BJ (cell line): ENCODE data around the gene GABBR2. TPM values are rescaled to one million over a fixed set of nuclear protein-coding genes. Genes with fewer than 3 reads are reported as not detected.

ENCODE experiments used
- CTCF ChIA-PET: fragments of 350-600 bp; formaldehyde crosslinking; extraction: SDS; loops from one replicate; lab custom pipeline; 2021; ENCODE audit warnings: antibody characterized with exemption, inconsistent platforms; lab: Yijun Ruan, JAX
- POLR2A ChIA-PET: fragments of 300-600 bp; sonication (Branson Sonifier 250); formaldehyde crosslinking; extraction: SDS; loops from one replicate; lab custom pipeline; 2021; ENCODE audit warnings: antibody characterized with exemption; lab: Charles Lee
- DNase-seq: peaks from one replicate; pipeline ENCODE4 v3.0.0-alpha.2; 2011; ENCODE audit warnings: low read depth
- H3K27me3 ChIP-seq: 2 replicates; pipeline ENCODE4 v1.6.0; 2011; ENCODE audit warnings: low read length; ENCODE audit not compliant: control insufficient read depth, insufficient read depth
- H3K36me3 ChIP-seq: 2 replicates; pipeline ENCODE4 v1.5.1; 2011; ENCODE audit warnings: low read length; ENCODE audit not compliant: control insufficient read depth, insufficient read depth
- H3K4me3 ChIP-seq: 2 replicates; pipeline ENCODE4 v1.5.1; 2011; ENCODE audit warnings: low read depth, mild to moderate bottlenecking, control low read depth, low read length
- polyA plus RNA-seq: library from polyadenylated mRNA; depleted of rRNA; stranded (reverse); fragments of >200 nt; gene quantifications from 2 replicates; pipeline ENCODE4 v1.2.3, GENCODE V29; 2011
- TF ChIP-seq, protein P1 (sequence below): IDR thresholded peaks from 2 replicates; pipeline ENCODE4 v1.5.1; 2011; ENCODE audit warnings: low read depth, mild to moderate bottlenecking, control low read depth, inconsistent platforms, low read length, moderate library complexity; ENCODE audit not compliant: insufficient read depth

GABBR2 gene
- polyA plus RNA-seq, 1 experiment, result 1.6 TPM

DNA sequence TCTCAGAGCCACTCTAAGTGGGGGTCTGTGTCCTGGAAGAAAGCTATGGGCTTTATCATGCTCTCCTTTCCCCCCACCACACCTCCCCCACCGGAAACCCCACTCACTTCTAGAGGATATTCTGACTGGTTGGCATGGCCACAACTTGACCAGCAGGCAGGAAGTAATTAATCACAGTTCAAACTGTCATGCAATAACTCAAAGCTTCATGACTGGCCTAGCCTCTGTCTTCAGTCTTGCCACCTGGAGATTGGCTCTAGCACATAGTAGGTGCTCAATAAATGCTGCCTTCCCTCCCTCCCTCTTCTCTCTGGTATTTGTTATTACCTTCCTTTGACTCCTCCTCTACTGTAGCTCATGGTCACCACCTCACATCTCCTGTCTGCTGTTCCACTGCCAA is 124.7 kb downstream of the GABBR2 start:
- Histone ChIP-seq H3K36me3 (no peaks in the 10 kb centered on the region), H3K27me3 (peaks cover 3% of the 10 kb centered on the region; the same call in 1 of the 2 replicates), H3K4me3 (no peak overlapping the region)
- ChIA-PET POLR2A (no interaction called here), CTCF (interaction anchor here (1.1 to 1.4 kb wide), 3 partner anchors 10 to 14 kb away, joined by 3 to 6 read pairs (median 4); no protein-coding TSS in a partner anchor)
- TF ChIP-seq, protein P1, sequence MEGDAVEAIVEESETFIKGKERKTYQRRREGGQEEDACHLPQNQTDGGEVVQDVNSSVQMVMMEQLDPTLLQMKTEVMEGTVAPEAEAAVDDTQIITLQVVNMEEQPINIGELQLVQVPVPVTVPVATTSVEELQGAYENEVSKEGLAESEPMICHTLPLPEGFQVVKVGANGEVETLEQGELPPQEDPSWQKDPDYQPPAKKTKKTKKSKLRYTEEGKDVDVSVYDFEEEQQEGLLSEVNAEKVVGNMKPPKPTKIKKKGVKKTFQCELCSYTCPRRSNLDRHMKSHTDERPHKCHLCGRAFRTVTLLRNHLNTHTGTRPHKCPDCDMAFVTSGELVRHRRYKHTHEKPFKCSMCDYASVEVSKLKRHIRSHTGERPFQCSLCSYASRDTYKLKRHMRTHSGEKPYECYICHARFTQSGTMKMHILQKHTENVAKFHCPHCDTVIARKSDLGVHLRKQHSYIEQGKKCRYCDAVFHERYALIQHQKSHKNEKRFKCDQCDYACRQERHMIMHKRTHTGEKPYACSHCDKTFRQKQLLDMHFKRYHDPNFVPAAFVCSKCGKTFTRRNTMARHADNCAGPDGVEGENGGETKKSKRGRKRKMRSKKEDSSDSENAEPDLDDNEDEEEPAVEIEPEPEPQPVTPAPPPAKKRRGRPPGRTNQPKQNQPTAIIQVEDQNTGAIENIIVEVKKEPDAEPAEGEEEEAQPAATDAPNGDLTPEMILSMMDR, result no peak
- DNase-seq, result no peak

DNA sequence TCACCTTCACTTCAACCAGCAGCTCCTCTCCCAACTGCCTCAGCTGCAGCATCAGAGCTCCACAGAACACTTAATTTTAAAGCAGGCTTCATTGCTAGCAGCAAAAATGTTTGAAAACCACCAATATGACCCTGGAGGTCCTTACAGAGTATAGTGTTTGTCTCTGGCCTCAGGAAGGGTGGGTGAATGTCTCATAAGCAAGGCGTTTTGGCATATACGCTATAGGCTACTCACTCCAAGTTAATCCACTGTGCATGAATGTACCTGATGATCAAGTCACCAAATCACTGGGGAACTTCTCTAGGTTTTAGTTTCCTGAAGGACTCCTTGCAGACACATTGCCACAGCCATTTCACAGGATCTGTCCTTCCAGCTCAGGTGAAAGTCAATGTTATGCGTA is 125.3 kb downstream of the GABBR2 start:
- POLR2A ChIA-PET, result no interaction called here
- TF ChIP-seq, protein P1, result no peak
- no peak for DNase-seq
- Histone ChIP-seq H3K36me3 (no peaks in the 10 kb centered on the region), H3K27me3 (peaks cover 3% of the 10 kb centered on the region; the same call in 1 of the 2 replicates), H3K4me3 (no peak overlapping the region)
- CTCF ChIA-PET, result interaction anchor here (1.3 to 1.4 kb wide), 2 partner anchors 9 to 10 kb away, joined by 3 to 4 read pairs; no protein-coding TSS in a partner anchor

DNA sequence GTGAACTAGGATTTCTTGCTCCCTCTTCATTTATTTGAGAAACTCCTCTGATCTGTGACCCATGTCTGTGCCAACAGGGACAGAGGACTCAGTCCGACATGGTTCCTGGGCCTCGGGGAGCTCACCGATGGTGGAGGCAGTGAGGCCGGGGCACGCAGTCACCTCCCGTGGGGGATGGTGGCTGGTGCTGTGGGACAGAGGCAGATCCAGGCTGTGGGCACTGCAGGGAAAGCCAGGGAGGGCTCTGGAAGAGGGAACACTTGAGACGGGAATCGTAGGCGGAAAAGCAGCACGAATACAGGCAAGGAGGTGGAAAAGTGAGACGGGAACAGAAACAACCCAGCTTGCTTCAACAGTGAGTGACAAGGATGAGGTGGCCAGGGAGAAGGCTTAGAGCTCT is 127.8 kb downstream of the GABBR2 start:
- 0 out of 2 replicates have a peak, but pooled peaks cover 3% of the 10 kb centered on the region for H3K27me3 ChIP-seq
- H3K36me3 ChIP-seq, result no peaks in the 10 kb centered on the region
- POLR2A ChIA-PET, result no interaction called here
- no peak for DNase-seq
- no peak overlapping the region for H3K4me3 ChIP-seq
- CTCF ChIA-PET, result no interaction called here
- TF ChIP-seq, protein P1, result no peak

DNA sequence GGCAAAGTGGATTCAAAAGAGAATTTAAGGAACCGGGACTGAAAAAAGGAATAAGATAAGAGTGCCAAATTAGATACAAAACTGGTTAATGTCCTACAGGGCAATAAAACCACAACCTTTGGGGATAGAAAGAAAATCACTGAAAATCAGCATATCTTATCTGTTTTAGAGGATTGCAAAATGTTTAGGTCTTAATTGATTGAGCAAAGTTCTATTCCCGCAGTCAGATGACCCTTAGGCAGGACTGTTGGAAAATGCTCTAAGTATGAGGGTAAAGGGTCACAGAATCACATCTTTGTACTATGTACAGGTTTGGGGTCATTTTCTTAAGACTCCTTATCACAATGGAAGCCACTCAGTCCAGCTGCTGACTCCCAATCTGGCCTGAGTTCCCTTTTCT is 129.0 kb downstream of the GABBR2 start:
- Histone ChIP-seq H3K36me3 (no peaks in the 10 kb centered on the region), H3K4me3 (no peak overlapping the region), H3K27me3 (0 out of 2 replicates have a peak, but pooled peaks cover 3% of the 10 kb centered on the region)
- ChIA-PET CTCF (no interaction called here), POLR2A (no interaction called here)
- no peak for DNase-seq
- TF ChIP-seq, protein P1, result no peak

DNA sequence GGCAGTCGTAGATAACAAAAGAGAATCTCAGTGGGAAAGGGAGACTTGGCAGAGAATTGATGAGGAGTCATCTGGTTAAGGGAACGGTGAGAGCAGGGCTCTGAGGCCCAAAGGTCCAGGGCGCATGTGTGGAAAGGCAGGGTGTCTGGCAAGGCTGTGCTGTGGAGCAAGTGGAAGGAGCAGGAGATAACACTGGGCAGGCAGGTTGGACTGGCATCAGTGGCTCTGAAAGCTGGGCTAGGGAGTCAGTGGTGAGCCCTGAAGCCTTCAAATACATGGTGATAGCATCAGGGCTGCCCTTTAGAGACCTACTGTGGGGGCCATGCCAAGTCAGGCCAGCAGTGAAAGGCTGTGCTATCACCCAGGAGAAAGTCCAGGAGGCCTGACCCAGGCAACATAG is 131.3 kb downstream of the GABBR2 start:
- TF ChIP-seq, protein P1, result no peak
- Histone ChIP-seq H3K4me3 (no peak overlapping the region), H3K36me3 (no peaks in the 10 kb centered on the region), H3K27me3 (0 out of 2 replicates have a peak, but pooled peaks cover 3% of the 10 kb centered on the region)
- DNase-seq, result no peak
- CTCF ChIA-PET, result interaction anchor here (1.3 kb wide), 1 partner anchor 13 kb away, joined by 4 read pairs; no protein-coding TSS in a partner anchor
- POLR2A ChIA-PET, result no interaction called here
